Erythroblast (primary cell): ENCODE measurements around the gene OR9Q2.

ENCODE experiments used
- DNase-seq, 2 experiments: peaks; one replicate each; lab custom pipeline; 2025; lab: John Stamatoyannopoulos, UW
- GATA1 ChIP-seq: IDR thresholded peaks from 2 replicates; pipeline ENCODE4 v1.6.1; 2011; ENCODE audit warnings: low read depth, mild to moderate bottlenecking, control low read depth, low read length, moderate library complexity
- POLR2A ChIP-seq: IDR thresholded peaks from 2 replicates; pipeline ENCODE4 v1.6.1; 2011; ENCODE audit warnings: mild to moderate bottlenecking, low read length

OR9Q2 gene

GRCh38 chr11:58216476-58216875 is 27.6 kb downstream of the OR9Q2 start:
- DNase-seq: no peak
- TF ChIP-seq POLR2A (no peak), GATA1 (no peak)

GRCh38 chr11:58222721-58223120 is 33.9 kb downstream of the OR9Q2 start:
- DNase-seq: no peak

GRCh38 chr11:58227956-58228615 is 39.2 kb downstream of the OR9Q2 start:
- no peak for DNase-seq
- no peak for TF ChIP-seq GATA1
- TF ChIP-seq POLR2A: no peak

More at GRCh38 chr11:58222721-58223120, 33.9 kb downstream of the OR9Q2 start:
- TF ChIP-seq GATA1: no peak
- TF ChIP-seq POLR2A: no peak
